ENCODE data around the gene UAP1L1. TPM values are rescaled to one million over a fixed set of nuclear protein-coding genes. Genes with fewer than 3 reads are reported as not detected.

UAP1L1 gene
- total RNA-seq, 4 donors from 2014 or later = 6.6 to 13.7 (median 7.9) TPM

- WGBS, 2 donors = 79 to 83% methylated on average over 30 to 31 of the region's 34 CpGs
- H3K4me3 ChIP-seq (ENCODE audit: low read depth, poor library complexity, severe bottlenecking) = no peak overlapping the region
- DNase-seq (ENCODE audit: low spot score in 2 of 2) = no peak
- TF ChIP-seq CTCF (IDR thresholded peaks at IDR 0.05) (no peak), POLR2A (IDR thresholded peaks at IDR 0.05) (no peak)
- intact Hi-C loops (cut with DNase I; ENCODE audit: low total_unique reads) = loop anchor here (5.0 kb wide), 1 partner anchor 78 kb away; the partner anchor contains the start of genes ANAPC2 and SSNA1
Measured at GRCh38 chr9:137109250-137110146, 32.2 kb downstream of the UAP1L1 start.

- TF ChIP-seq CTCF (IDR thresholded peaks at IDR 0.05) (no peak), POLR2A (IDR thresholded peaks at IDR 0.05) (no peak)
- DNase-seq (ENCODE audit: low spot score in 2 of 2) = no peak
- no peak overlapping the region for H3K4me3 ChIP-seq (ENCODE audit: low read depth, poor library complexity, severe bottlenecking)
- intact Hi-C loops (cut with DNase I; ENCODE audit: low total_unique reads) = no loop called here
- 89 to 95% methylated on average over 34 of the region's 38 CpGs for WGBS, 2 donors
Measured at GRCh38 chr9:137110147-137110910, 33.0 kb downstream of the UAP1L1 start.

- no peak overlapping the region for H3K4me3 ChIP-seq (ENCODE audit: low read depth, poor library complexity, severe bottlenecking)
- intact Hi-C loops (cut with DNase I; ENCODE audit: low total_unique reads) = no loop called here
- TF ChIP-seq POLR2A (IDR thresholded peaks at IDR 0.05) = no peak
- TF ChIP-seq CTCF (IDR thresholded peaks at IDR 0.05) = no peak
- 90 to 92% methylated on average over 28 of the region's 28 CpGs for WGBS, 2 donors
- DNase-seq (ENCODE audit: low spot score in 2 of 2) = no peak
Measured at GRCh38 chr9:137110911-137111787, 33.8 kb downstream of the UAP1L1 start.

- intact Hi-C loops (cut with DNase I; ENCODE audit: low total_unique reads) = no loop called here
- no peak for DNase-seq (ENCODE audit: low spot score in 2 of 2)
- TF ChIP-seq CTCF (IDR thresholded peaks at IDR 0.05) (no peak), POLR2A (IDR thresholded peaks at IDR 0.05) (no peak)
- WGBS, 2 donors = 93 to 94% methylated on average over 26 to 33 of the region's 35 CpGs
- H3K4me3 ChIP-seq (ENCODE audit: low read depth, poor library complexity, severe bottlenecking) = no peak overlapping the region
Measured at GRCh38 chr9:137111788-137112563, 34.7 kb downstream of the UAP1L1 start.
